Measurements from ENCODE around the gene KCNJ5.

DNA sequence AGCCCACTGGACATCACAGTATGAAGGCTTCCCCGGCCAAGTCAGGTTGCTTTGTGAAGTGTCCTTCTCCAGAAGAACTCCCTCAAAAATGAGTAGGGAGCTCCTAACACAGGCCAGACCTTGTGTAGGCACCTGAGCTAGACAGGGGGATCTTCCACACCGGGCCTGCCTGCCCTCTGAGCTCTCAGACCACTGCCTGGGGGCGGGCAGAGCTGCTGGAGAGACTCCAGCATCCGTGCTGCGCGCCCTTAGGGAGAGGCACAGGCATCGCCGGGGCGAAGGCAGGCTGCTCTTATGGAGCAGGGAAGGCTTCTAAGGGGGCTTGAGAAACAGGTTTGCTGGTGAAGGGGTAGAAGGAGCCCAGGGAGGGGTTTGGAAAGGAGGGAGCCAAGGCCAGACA, 4.4 kb downstream of the KCNJ5 start:
- TF ChIP-seq POLR2A (IDR thresholded peaks at IDR 0.05; ENCODE audit: low read depth, low read length) (no peak), RFX5 (IDR thresholded peaks at IDR 0.05; ENCODE audit: low read depth, low read length) (no peak), MAFK (IDR thresholded peaks at IDR 0.05; ENCODE audit: low read depth, low read length) (no peak), CHD1 (IDR thresholded peaks at IDR 0.05; ENCODE audit: low read depth, low read length) (no peak), MXI1 (IDR thresholded peaks at IDR 0.05; ENCODE audit: borderline replicate concordance, low read depth, low read length) (no peak), RAD21 (IDR thresholded peaks at IDR 0.05; ENCODE audit: low read length) (no peak), FOS (IDR thresholded peaks at IDR 0.05; ENCODE audit: low read depth, low read length) (no peak), MAZ (IDR thresholded peaks at IDR 0.05; ENCODE audit: borderline replicate concordance, low read depth, low read length) (no peak), RCOR1 (IDR thresholded peaks at IDR 0.05; ENCODE audit: insufficient replicate concordance, low read length) (no peak), SMC3 (IDR thresholded peaks at IDR 0.05; ENCODE audit: low read depth, low read length) (no peak), BHLHE40 (IDR thresholded peaks at IDR 0.05; ENCODE audit: low read depth, low read length) (no peak), CEBPB (IDR thresholded peaks at IDR 0.05; ENCODE audit: low read depth, low read length) (no peak)
- TF ChIP-seq, protein P1, sequence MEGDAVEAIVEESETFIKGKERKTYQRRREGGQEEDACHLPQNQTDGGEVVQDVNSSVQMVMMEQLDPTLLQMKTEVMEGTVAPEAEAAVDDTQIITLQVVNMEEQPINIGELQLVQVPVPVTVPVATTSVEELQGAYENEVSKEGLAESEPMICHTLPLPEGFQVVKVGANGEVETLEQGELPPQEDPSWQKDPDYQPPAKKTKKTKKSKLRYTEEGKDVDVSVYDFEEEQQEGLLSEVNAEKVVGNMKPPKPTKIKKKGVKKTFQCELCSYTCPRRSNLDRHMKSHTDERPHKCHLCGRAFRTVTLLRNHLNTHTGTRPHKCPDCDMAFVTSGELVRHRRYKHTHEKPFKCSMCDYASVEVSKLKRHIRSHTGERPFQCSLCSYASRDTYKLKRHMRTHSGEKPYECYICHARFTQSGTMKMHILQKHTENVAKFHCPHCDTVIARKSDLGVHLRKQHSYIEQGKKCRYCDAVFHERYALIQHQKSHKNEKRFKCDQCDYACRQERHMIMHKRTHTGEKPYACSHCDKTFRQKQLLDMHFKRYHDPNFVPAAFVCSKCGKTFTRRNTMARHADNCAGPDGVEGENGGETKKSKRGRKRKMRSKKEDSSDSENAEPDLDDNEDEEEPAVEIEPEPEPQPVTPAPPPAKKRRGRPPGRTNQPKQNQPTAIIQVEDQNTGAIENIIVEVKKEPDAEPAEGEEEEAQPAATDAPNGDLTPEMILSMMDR (conservative IDR thresholded peaks at IDR 0.05; ENCODE audit: low read depth, low read length) = no peak
